ENCODE measurements around the gene AMD1. TPM values are rescaled to one million over a fixed set of nuclear protein-coding genes. Genes with fewer than 3 reads are reported as not detected.

The AMD1 gene
- total and polyA plus RNA-seq, 2 of the 8 experiments (the other 6 are each of a cell fraction or from before 2014, with no cell fraction given) = 60.9 to 177 TPM

- H3K4me3 ChIP-seq (ENCODE audit: extremely low read depth in 1 of 4, insufficient read depth in 2 of 4, low read depth in 3 of 4, low read length in 4 of 4) = no peak overlapping the region
- POLR2A ChIA-PET (ENCODE audit: partially characterized antibody) = interaction anchor here (0.6 to 2.3 kb wide), 4 partner anchors 11 to 48 kb away, joined by 4 to 8 read pairs (median 6); partner anchors contain the start of genes AMD1 and CDK19
- no peak overlapping the region for H2AK5ac ChIP-seq (ENCODE audit: low read depth, low read length)
- FAIRE-seq (no peak), DNase-seq (ENCODE audit: low read depth in 1 of 2, low spot score in 2 of 2) (no peak)
- H3K23me2 ChIP-seq (ENCODE audit: low read depth, low read length) = no peaks in the 10 kb centered on the region
- H2BK5ac ChIP-seq (ENCODE audit: low read depth, low read length) = no peak overlapping the region
- no peaks in the 10 kb centered on the region for H4K20me1 ChIP-seq (replicated peaks in 1 of 2; ENCODE audit: control insufficient read depth in 1 of 2, insufficient read depth in 2 of 2, low read length in 2 of 2)
- H2AFZ ChIP-seq (ENCODE audit: low read length) = no peak overlapping the region
- H3K4me1 ChIP-seq (replicated peaks in 1 of 4; ENCODE audit: control insufficient read depth in 3 of 4, insufficient read depth in 4 of 4, low read length in 3 of 4) = no peaks in the 10 kb centered on the region
- H3K9me3 ChIP-seq (ENCODE audit: insufficient read depth in 2 of 2, low read depth in 1 of 2, low read length in 1 of 2) = no peaks in the 10 kb centered on the region
- H3K18ac ChIP-seq (ENCODE audit: extremely low read depth, low read length) = no peak overlapping the region
- CTCF ChIA-PET (ENCODE audit: partially characterized antibody) = no interaction called here
- H2BK20ac ChIP-seq (ENCODE audit: low read length) = no peak overlapping the region
- no peaks in the 10 kb centered on the region for H3K36me3 ChIP-seq (ENCODE audit: control insufficient read depth in 2 of 4, insufficient read depth in 4 of 4, low read length in 3 of 4)
- H4K5ac ChIP-seq (ENCODE audit: insufficient read length, low read depth, low read length) = no peak overlapping the region
- H2BK120ac ChIP-seq (replicated peaks; ENCODE audit: low read depth, low read length) = no peak overlapping the region
- H3K14ac ChIP-seq (ENCODE audit: insufficient read length) = no peak overlapping the region
- H2BK12ac ChIP-seq (ENCODE audit: low read depth, low read length) = no peak overlapping the region
- no peaks in the 10 kb centered on the region for H3K27me3 ChIP-seq (replicated peaks in 1 of 4; ENCODE audit: control insufficient read depth in 3 of 4, extremely low read depth in 1 of 4, insufficient read depth in 3 of 4, low read length in 3 of 4)
- H4K91ac ChIP-seq (replicated peaks; ENCODE audit: insufficient read length, low read length) = no peak overlapping the region
- no peak overlapping the region for H3K56ac ChIP-seq (replicated peaks; ENCODE audit: insufficient read length, low read depth, low read length)
- WGBS, 2 experiments (ENCODE audit: extremely low coverage in 1 of 2, insufficient coverage in 1 of 2, insufficient read length in 1 of 2, insufficient replicate concordance in 2 of 2, low coverage in 1 of 2, low lambda C conversion rate in 2 of 2, missing lambda C conversion rate in 1 of 2) = 84% methylated on average over 6 of the region's 6 CpGs; no CpG with 5 or more reads in 1 of the 2 experiments
- no peak overlapping the region for H3K27ac ChIP-seq (ENCODE audit: low read depth, low read length)
- H3K23ac ChIP-seq (ENCODE audit: insufficient read length) = no peak overlapping the region
- H3K4me2 ChIP-seq (ENCODE audit: insufficient read depth in 1 of 2, low read depth in 2 of 2, low read length in 2 of 2) = no peak overlapping the region
- no peak overlapping the region for H3K4ac ChIP-seq (replicated peaks; ENCODE audit: insufficient read length, low read depth, low read length)
- no peak overlapping the region for H3K9ac ChIP-seq (replicated peaks in 1 of 4; ENCODE audit: extremely low read depth in 1 of 4, low read depth in 3 of 4, low read length in 3 of 4)
- no peaks in the 10 kb centered on the region for H3K79me2 ChIP-seq (ENCODE audit: control insufficient read depth in 1 of 2, insufficient read depth in 2 of 2, low read length in 2 of 2)
- H4K8ac ChIP-seq (ENCODE audit: extremely low read depth, insufficient read depth, low read length) = no peak overlapping the region
- H3K79me1 ChIP-seq (ENCODE audit: low read depth, low read length) = no peaks in the 10 kb centered on the region
- no peak overlapping the region for H2BK15ac ChIP-seq (ENCODE audit: low read length)
- TF ChIP-seq KDM5A (IDR thresholded peaks at IDR 0.05; ENCODE audit: low read length) (no peak), NANOG (IDR thresholded peaks at IDR 0.05; ENCODE audit: insufficient read depth, low read depth, low read length, poor library complexity, severe bottlenecking) (no peak), RNF2 (IDR thresholded peaks at IDR 0.05; ENCODE audit: borderline replicate concordance, low read depth, low read length, missing control alignments, poor library complexity, severe bottlenecking) (no peak), PHF8 (conservative IDR thresholded peaks at IDR 0.05; ENCODE audit: low read depth, low read length) (no peak), HDAC6 (IDR thresholded peaks at IDR 0.05; ENCODE audit: low read depth, low read length) (no peak), BACH1 (IDR thresholded peaks at IDR 0.05; ENCODE audit: low read length) (no peak), FOSL1 (IDR thresholded peaks at IDR 0.05; ENCODE audit: insufficient read depth, low read depth, low read length) (no peak), GTF2F1 (IDR thresholded peaks at IDR 0.05; ENCODE audit: borderline replicate concordance, low read depth, low read length) (no peak), MAFK (IDR thresholded peaks at IDR 0.05; ENCODE audit: low read depth, low read length) (no peak), SIRT6 (IDR thresholded peaks at IDR 0.05; ENCODE audit: low read length) (no peak), ATF2 (IDR thresholded peaks at IDR 0.05; ENCODE audit: low read length) (no peak), TEAD4 (IDR thresholded peaks at IDR 0.05; ENCODE audit: low read depth, low read length) (no peak), TAF1 (IDR thresholded peaks at IDR 0.05; ENCODE audit: low read depth, low read length) (no peak)
Measured at GRCh38 chr6:110831405-110831804, 43.2 kb upstream of the AMD1 start.

Measured in H1 (cell line).